Stimulated activated CD4-positive, alpha-beta T cell treated with anti-CD3 and anti-CD28 coated beads, Interleukin-1b, Interleukin-23, amount 100 ng/mL, for 1 hour (primary cell): ENCODE data around the gene NAPSA.
"Not testable (repeated sequence)": the region's sequence is repeated elsewhere in the genome, so short reads cannot be mapped to it uniquely, and the experiment has no call there.

Experiments
- DNase-seq, 2 donors: peaks; one replicate each; pipeline ENCODE4 v3.0.0-alpha.2; 2020; ENCODE audit warnings: low read depth in 2 of 2

The NAPSA gene

GRCh38 chr19:50330365-50331078 is 34.9 kb downstream of the NAPSA start:
- DNase-seq = peak; percentile 53 to 62

GRCh38 chr19:50329926-50330294 is 35.5 kb downstream of the NAPSA start:
- not testable (repeated sequence) for DNase-seq

- peak; percentile 86 to 95 for DNase-seq
Observed at GRCh38 chr19:50329146-50329925, 36.1 kb downstream of the NAPSA start, which contains the start of gene KCNC3. Gene KCNC3 (minus strand): TSS chr19:50329377. CDS start chr19:50329082, 295 bp downstream.

GRCh38 chr19:50328873-50329145 is 36.6 kb downstream of the NAPSA start:
- no peak for DNase-seq

- DNase-seq = no peak
Observed at GRCh38 chr19:50328224-50328872, 37.1 kb downstream of the NAPSA start.

GRCh38 chr19:50327461-50328223 is 37.8 kb downstream of the NAPSA start:
- DNase-seq = no peak

- DNase-seq = no peak
Observed at GRCh38 chr19:50327013-50327412, 38.4 kb downstream of the NAPSA start.

- DNase-seq = no peak
Observed at GRCh38 chr19:50326101-50326664, 39.3 kb downstream of the NAPSA start.

- DNase-seq = peak; percentile 34 to 58
Observed at GRCh38 chr19:50325310-50326100, 39.9 kb downstream of the NAPSA start.

- DNase-seq = no peak
Observed at GRCh38 chr19:50324331-50324730, 41.1 kb downstream of the NAPSA start.

- no peak for DNase-seq
Observed at GRCh38 chr19:50323782-50324133, 41.7 kb downstream of the NAPSA start.

GRCh38 chr19:50322931-50323781 is 42.3 kb downstream of the NAPSA start:
- no peak for DNase-seq

GRCh38 chr19:50322234-50322633 is 43.2 kb downstream of the NAPSA start:
- DNase-seq = no peak

- no peak for DNase-seq
Observed at GRCh38 chr19:50321831-50322230, 43.6 kb downstream of the NAPSA start.

- no peak for DNase-seq
Observed at GRCh38 chr19:50320596-50320995, 44.8 kb downstream of the NAPSA start.

- DNase-seq = no peak
Observed at GRCh38 chr19:50320051-50320450, 45.4 kb downstream of the NAPSA start.

GRCh38 chr19:50319156-50319555 is 46.3 kb downstream of the NAPSA start:
- no peak for DNase-seq

GRCh38 chr19:50318438-50318837 is 47.0 kb downstream of the NAPSA start:
- no peak for DNase-seq

- no peak for DNase-seq
Observed at GRCh38 chr19:50317115-50317514, 48.3 kb downstream of the NAPSA start.
